H1 (cell line): ENCODE data around the gene KCTD8.

Experiments
- BRCA1 ChIP-seq: IDR thresholded peaks from 2 replicates; pipeline ENCODE4 v1.6.1; 2012; ENCODE audit warnings: low read depth, low read length, improper control_type of control experiment
- TCF12 ChIP-seq: IDR thresholded peaks from 2 replicates; pipeline ENCODE4 v1.6.1; 2011; ENCODE audit warnings: low read depth, mild to moderate bottlenecking, low read length

GRCh38 chr4:44319129-44319528, 129.5 kb downstream of the KCTD8 start:
- TF ChIP-seq BRCA1 (no peak), TCF12 (no peak)
